DMS153 treated with DMSO at 0.1 percent for 48 hours (cell line): ENCODE results near the gene CYBB.

ENCODE experiments used
- DNase-seq: peaks from one replicate; lab custom pipeline; 2025; ENCODE audit not compliant: unreplicated experiment; lab: John Stamatoyannopoulos, UW

Gene CYBB

DNA sequence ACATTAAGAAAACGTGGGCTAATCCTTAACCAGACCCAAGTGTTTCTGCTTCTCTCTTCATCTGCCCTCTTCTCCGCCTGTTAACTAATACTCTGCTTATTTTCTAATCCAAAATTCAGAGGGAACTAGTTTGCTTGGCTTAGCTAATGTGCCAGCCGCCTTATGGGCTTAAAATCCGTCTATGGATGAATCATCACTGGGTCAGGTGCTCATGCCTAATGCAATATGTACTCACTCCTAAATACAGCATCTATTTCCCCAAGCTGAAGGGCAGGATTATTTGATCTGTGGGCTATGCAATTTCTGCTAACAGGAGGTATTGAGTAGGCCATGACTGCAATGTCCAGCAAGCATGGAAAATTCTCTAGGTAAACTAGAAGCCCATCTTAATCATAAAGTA lies 55.1 kb downstream of the CYBB start:
- DNase-seq: no peak

DNA sequence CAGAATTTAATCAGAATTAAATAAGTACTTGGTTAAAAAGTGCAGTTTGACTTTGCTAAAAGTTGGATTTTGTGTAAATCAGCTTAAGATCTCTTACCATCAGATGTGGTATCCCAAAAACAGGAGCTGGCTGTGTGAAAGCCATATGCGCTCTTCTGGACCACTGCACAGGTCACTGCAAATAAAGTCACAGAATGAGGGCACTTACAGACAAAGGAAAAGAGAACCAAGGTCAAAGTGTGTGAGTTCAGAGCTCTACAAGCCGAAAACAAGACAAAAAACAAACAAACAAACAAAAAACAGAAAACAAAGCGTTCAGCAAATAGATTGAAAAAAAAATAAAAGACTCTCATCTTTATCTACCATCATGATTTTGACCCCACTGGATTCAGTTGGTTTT lies 61.1 kb downstream of the CYBB start:
- no peak for DNase-seq

- DNase-seq: no peak
These were observed 64.8 kb downstream of the CYBB start for GRCh38 chrX:37844622-37845021.

GRCh38 chrX:37846141-37846540 lies 66.3 kb downstream of the CYBB start:
- no peak for DNase-seq

GRCh38 chrX:37846558-37846933 lies 66.7 kb downstream of the CYBB start:
- DNase-seq: no peak

DNA sequence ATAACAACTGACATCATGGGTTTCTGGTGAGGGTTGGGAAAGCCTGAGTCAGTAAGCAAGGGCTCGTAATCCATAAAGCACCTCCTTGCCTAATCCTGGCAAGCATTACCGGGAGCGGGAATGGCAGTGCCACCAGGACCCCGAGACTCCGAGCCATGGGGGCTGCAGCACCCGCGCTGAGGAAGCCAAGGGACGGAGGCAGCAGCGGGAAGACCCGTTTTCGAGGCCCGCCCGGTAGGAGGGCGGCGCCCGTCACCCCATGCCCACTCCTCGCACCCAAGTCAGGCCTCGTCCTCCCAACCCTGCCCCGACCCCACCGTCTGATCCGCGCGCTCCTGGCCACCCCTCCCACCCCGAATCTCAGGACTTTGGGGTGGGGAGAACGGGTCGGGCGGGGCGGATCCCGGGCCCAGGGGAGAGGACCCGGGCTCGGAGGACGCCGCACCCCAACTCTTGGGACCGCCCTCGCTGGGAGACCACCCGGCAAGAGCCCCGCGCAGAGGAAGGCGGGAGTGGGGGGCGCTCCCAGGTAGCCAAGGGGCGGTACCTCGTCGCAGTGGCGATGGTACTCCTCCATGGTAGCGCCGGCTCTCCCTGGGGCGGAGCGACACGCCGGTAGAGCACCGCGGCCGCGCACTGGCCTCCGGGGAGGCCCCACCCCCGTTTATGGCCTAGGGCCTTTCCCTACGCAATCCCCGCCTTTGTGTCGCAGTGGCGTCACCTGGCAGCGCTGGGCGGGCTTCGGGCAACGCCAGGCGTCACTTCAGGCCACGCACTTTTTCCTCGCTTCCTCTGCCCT lies 67.3 kb downstream of the CYBB start, which contains the start of gene DYNLT3:
DYNLT3 (minus strand) TSS at position 638 of the 799 bp plus-strand sequence; CDS start at position 577, 61 bp downstream.
- peak; percentile 44 for DNase-seq

GRCh38 chrX:37847733-37848197 lies 67.9 kb downstream of the CYBB start:
- DNase-seq: no peak

DNA sequence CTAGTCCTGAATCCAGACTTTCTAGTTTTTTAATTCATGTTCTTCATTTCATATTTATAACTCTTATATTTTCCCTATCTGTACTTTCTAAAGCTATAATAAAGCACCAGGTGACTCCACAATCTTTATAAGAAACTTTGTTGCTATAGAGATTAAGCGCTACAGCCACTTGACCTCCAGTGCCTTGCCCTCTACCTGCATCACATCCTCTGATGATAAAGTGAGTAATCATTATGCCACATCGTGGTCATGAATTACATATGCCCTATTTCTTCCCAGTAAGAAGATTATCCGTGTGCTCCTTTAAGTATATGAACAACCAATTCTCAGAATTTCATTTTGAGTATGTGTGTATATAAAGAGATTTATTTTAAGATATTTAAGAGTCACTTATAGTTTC lies 74.3 kb downstream of the CYBB start:
- DNase-seq: no peak

GRCh38 chrX:37854748-37855147 lies 74.9 kb downstream of the CYBB start:
- DNase-seq: no peak

DNA sequence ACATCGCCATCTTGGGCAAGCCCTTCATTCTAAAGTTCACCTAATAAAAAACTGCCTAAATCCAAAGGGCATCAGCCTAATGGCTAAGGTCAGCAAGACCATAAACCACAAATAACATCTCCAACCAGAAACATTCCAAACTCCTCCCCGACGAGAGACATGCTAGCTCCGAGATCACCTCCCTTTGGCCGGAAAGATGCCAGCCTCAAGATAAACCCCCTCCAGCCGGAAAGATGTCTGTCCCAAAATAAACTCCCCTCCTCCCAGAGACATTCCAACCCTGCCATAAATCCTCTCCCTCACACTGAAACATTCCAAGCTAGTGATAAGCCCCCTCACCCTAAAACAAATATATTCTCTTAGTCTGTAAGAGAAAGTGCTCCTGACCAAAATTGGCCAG lies 80.9 kb downstream of the CYBB start:
- DNase-seq: no peak

DNA sequence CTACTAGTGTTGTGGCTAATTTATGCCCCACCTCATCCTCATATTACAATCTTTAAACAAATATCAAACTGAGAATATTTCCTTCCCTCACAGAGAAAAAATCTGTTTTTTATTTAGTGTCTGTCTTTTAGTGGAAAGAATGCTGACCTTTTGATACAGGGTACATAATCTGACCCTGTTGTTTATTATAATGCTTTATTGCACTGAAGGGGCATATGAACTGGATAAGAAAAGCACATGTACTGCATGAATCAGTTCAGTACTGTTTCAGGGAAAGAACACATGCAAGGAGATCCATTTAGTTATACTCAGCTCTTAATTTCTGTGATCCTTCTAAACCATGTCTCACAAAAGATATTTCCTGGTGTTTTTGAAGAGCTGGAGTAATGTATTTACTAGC lies 83.0 kb downstream of the CYBB start:
- no peak for DNase-seq
